Measurements from ENCODE around the gene AFF3.

DNA sequence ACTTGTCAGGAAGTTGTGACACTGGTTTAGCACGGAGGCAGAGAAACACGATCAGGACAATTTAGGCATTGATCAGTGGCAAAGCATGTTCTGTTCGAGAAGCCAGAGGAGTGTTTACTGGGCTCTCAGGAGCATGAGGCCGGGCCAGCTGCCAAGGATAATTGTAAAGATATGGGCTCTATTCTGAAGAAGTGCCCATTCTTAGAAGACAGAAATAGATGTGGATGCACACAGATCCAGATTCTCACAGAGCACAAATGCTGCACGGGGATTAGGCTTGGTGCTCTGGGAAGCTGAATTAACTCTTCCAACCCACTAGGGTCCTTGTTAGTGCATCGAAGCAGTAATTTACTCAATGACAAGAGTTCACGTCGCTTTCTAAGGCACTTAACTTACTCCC lies 16.2 kb downstream of the AFF3 start:
- no peak for TF ChIP-seq CTCF (IDR thresholded peaks at IDR 0.05)
- TF ChIP-seq POLR2A (IDR thresholded peaks at IDR 0.05) = no peak
